Stimulated activated CD4-positive, alpha-beta T cell treated with anti-CD3 and anti-CD28 coated beads, Interleukin-15, amount 100 ng/mL, for 1 hour (primary cell): ENCODE data around the gene FAM131A.
"Not testable (repeated sequence)": the region's sequence is repeated elsewhere in the genome, so short reads cannot be mapped to it uniquely, and the experiment has no call there.

Experiments
- DNase-seq, 2 donors: peaks; one replicate each; pipeline ENCODE4 v3.0.0-alpha.2; 2020; ENCODE audit warnings: low read depth in 1 of 2, low spot score in 1 of 2

FAM131A gene

GRCh38 chr3:184338511-184338945 lies 1.1 kb downstream of the FAM131A start:
- no peak for DNase-seq

- DNase-seq: no peak
Observed at GRCh38 chr3:184339001-184339400, 1.6 kb downstream of the FAM131A start.

- not testable (repeated sequence) for DNase-seq
Observed at GRCh38 chr3:184339451-184340135, 2.2 kb downstream of the FAM131A start.

DNA sequence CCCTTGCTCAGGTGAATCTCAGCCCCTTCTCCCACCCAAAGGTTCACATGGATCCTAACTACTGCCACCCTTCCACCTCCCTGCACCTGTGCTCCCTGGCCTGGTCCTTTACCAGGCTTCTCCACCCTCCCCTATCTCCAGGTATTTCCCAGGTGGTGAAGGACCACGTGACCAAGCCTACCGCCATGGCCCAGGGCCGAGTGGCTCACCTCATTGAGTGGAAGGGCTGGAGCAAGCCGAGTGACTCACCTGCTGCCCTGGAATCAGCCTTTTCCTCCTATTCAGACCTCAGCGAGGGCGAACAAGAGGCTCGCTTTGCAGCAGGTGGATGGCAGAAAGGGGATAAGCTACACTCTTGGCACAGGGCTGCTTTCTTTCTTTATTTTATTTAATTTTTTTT lies 4.5 kb downstream of the FAM131A start:
- DNase-seq: no peak

DNA sequence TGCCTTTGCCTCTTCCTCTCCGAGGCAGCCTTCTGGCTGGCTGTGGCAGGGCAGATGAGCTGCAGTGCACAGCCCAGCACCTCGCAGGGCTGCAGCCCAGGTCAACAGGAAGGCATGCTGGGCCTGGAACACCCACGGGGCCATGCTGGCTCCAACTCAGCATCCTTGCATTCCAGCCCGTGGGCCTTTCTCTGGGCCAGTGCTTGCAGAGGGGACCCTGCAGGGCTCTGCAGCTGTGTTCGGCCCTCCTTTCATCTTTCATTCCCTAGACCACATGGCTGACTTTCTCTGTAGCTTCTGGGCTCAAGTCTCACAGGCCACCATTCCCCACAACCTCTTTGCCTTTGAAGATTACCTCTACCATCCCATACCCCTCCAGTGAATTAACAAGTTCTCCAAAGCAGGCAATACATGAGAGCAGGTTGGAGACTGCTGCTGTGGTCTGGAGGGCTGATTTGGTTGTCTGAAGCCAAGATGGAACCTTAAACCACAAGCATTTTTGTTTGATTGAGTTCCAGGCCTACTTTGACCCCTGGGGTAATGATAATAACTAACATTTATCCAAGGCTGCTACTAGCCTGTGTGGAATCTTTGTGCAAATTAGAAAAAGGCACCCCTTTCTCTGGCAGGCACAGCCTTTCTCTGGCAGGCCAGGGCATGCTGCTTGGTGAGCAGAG lies 5.9 kb downstream of the FAM131A start:
- DNase-seq: no peak

DNA sequence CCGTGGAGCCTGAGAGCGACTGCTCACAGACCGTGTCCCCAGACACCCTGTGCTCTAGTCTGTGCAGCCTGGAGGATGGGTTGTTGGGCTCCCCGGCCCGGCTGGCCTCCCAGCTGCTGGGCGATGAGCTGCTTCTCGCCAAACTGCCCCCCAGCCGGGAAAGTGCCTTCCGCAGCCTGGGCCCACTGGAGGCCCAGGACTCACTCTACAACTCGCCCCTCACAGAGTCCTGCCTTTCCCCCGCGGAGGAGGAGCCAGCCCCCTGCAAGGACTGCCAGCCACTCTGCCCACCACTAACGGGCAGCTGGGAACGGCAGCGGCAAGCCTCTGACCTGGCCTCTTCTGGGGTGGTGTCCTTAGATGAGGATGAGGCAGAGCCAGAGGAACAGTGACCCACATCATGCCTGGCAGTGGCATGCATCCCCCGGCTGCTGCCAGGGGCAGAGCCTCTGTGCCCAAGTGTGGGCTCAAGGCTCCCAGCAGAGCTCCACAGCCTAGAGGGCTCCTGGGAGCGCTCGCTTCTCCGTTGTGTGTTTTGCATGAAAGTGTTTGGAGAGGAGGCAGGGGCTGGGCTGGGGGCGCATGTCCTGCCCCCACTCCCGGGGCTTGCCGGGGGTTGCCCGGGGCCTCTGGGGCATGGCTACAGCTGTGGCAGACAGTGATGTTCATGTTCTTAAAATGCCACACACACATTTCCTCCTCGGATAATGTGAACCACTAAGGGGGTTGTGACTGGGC lies 7.3 kb downstream of the FAM131A start:
- no peak for DNase-seq

GRCh38 chr3:184345317-184346144 lies 8.1 kb downstream of the FAM131A start:
- no peak for DNase-seq

DNA sequence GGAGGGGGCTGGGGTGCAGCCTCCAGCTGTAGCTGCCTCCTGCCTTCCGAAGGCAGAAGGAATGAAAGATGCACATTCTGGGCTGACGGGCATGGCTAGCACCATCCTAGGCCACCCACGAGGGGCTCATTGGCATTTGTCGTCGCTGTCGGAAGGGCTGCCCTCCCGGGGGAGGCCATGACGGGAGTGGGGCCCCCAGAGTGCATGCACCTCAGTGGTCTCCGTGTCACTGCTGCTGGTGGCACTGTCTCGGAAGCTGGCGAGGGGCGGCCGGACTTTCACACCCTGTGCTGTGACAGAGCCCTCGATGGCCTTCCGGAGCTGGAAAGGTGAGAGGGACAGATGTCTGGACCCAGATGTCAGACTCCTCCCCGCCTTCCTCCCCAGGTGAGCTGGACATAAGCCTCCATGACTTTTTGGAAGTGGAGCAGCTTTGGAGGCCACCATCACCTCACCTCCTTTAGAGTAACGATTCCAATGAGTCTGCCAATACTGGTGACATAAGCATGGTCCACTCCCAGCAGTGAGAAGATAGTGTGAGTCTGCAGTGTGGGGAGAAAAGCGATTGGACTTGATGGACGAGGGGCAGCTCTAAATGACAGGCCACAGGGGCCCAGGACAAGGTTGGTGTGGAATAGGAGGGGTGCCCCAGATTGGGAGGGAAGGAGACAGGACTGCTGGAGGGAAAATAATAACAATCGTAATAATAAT lies 9.2 kb downstream of the FAM131A start:
- DNase-seq: no peak

GRCh38 chr3:184347321-184348056 lies 10.1 kb downstream of the FAM131A start:
- DNase-seq: no peak

DNA sequence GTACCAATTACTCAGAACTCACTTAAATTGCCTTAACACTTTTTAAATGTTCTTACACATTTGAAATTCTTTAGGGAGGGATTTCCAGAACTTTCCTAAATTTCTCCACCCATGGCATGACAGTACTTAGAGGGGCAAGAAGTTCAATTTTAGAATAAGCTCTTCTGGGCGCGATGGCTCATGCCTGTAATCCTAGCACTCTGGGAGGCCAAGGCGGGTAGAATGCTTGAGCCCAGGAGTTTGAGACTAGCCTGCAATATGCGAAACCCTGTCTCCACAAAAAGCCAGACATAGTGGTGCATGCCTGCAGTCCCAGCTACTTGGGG lies 10.6 kb downstream of the FAM131A start:
- DNase-seq: no peak

DNA sequence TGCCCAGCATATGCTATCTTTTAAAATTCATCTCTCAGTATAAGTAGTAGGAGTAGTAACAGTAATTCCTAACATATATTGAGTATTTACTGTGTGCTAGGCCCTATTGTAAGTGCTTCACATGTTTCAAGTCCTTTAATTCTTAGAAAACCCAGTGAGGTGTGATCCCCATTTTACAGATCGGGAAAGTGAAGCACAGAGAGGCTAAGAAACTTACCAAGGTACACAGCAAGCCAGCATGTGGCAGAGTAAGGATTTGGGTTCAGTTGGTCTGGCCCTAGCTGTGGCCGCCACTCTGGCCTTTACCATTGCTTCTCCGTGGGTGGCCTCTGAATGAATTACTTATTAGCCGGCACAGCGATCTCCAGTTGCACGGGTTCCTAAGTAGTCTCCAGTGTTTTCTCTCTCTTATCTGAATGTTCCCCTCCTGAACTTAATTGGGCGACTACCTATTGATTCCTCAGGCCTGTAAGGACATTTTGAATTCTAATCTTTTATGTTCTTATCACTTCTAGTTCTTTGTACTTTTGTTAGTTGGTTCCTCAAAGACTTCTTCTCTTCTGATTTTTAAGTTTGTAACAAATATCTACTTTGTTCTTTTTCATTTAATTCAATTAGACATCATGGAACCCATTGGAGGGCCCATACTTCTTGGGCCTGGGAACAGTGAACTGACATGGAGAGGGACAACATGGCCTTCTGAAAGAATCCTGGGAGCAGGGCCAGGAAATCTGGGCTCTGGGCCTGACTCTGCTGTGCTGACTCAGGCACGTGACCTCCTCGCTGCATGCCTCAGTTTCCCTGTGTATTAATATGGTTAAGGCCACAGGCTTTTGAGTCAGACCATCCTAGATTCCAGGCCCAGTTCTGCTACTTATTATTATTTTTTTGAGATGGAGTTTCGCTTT lies 12.4 kb downstream of the FAM131A start:
- DNase-seq: no peak

GRCh38 chr3:184350618-184351017 lies 13.2 kb downstream of the FAM131A start:
- no peak for DNase-seq

DNA sequence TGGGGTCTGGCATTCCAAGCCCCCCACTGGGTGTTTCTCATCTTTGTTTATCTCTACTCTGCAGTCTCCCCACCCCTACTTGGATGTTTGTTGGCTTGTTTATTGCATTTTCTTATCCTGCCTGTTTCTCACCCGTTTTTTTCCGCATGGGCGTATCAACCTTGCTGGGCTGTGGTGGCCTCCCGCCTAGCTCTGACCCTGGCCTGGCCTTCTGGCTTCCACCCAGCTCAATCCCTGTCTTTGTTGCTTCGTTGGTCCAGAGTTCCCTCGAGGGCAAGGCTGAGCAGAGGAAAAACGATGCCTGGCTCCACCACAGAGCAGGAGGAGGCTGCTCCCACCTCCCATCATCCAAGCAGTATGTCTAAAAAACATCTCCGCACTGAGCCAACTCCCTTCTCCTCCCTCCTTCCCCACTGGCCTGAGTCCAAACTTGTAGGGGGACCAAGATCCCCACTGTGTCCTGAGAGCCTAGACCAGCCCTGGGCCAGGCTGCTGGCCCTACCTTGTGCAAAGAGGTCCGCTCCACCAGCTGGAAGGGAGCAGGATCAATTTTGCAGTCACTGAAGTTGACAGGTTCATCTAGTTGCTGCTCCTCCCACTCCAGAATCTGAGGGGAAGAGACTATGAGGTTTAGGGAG lies 14.2 kb downstream of the FAM131A start:
- no peak for DNase-seq

- DNase-seq: no peak
Observed at GRCh38 chr3:184352149-184352785, 14.9 kb downstream of the FAM131A start.

GRCh38 chr3:184352897-184353545 lies 15.6 kb downstream of the FAM131A start:
- no peak for DNase-seq

DNA sequence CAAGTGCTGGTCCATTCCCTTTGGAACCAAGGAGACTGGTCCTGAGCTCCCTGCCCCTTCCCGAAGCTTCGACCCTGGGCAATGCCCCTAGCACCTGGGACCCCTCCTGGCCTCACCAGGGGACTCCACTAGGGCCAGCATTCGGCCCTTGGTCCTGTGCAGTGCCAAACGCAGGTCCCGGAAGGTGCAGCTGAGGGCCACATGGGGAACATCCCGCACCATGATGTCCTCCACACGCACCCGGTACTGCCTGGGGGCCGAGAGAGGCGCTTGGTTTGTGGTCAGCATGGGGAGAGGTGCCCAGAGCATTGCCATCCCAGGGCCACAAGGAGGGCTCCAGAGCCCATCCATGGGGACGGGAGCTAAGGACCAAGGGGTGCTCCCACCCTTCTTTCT lies 16.1 kb downstream of the FAM131A start:
- no peak for DNase-seq

GRCh38 chr3:184354121-184354728 lies 16.8 kb downstream of the FAM131A start:
- peak; percentile 32 to 55 for DNase-seq
